ENCODE measurements around the gene PCSK9. TPM values are rescaled to one million over a fixed set of nuclear protein-coding genes. Genes with fewer than 3 reads are reported as not detected.
A peak's percentile ranks its signal among the peaks of the same experiment; 100 is the strongest.
"Not testable (repeated sequence)": the region's sequence is repeated elsewhere in the genome, so short reads cannot be mapped to it uniquely, and the experiment has no call there.

The PCSK9 gene
- total RNA-seq, 1 donor from 2014 or later: 6.8 TPM

DNA sequence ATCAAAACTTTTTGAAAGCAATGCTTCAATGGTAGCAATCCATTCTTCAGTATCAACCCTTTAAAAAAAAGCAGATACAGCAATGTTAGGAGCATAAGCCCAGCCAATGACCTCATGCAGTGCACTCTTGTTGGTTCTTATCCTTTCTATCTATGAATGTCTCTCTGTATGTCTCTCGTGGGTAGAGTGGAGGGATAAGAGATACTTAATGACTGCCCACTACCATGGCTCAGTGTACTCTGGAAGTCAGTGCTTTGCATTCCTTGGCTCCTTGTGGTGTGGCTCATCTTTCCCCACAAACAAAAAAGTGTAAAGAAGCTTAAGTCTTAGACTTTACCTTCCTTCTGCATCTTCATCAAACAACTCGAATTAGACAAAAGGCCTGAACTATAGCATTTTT is 50.3 kb downstream of the PCSK9 start:
- TF ChIP-seq, protein P1, sequence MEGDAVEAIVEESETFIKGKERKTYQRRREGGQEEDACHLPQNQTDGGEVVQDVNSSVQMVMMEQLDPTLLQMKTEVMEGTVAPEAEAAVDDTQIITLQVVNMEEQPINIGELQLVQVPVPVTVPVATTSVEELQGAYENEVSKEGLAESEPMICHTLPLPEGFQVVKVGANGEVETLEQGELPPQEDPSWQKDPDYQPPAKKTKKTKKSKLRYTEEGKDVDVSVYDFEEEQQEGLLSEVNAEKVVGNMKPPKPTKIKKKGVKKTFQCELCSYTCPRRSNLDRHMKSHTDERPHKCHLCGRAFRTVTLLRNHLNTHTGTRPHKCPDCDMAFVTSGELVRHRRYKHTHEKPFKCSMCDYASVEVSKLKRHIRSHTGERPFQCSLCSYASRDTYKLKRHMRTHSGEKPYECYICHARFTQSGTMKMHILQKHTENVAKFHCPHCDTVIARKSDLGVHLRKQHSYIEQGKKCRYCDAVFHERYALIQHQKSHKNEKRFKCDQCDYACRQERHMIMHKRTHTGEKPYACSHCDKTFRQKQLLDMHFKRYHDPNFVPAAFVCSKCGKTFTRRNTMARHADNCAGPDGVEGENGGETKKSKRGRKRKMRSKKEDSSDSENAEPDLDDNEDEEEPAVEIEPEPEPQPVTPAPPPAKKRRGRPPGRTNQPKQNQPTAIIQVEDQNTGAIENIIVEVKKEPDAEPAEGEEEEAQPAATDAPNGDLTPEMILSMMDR (IDR thresholded peaks at IDR 0.05; ENCODE audit: unreplicated experiment): no peak
- no peaks in the 10 kb centered on the region for H3K27me3 Mint-ChIP-seq (ENCODE audit: unreplicated experiment)
- no peak for DNase-seq (ENCODE audit: low spot score)
- H3K9me3 Mint-ChIP-seq (ENCODE audit: unreplicated experiment): no peaks in the 10 kb centered on the region
- peaks cover 46% of the 10 kb centered on the region for H3K36me3 Mint-ChIP-seq (ENCODE audit: low read depth, unreplicated experiment)
- peak overlapping the region; percentile 6 for H3K4me3 Mint-ChIP-seq (ENCODE audit: unreplicated experiment)
- peaks cover 5% of the 10 kb centered on the region for H3K4me1 Mint-ChIP-seq (ENCODE audit: unreplicated experiment)
- H3K27ac Mint-ChIP-seq (ENCODE audit: unreplicated experiment): no peak overlapping the region

DNA sequence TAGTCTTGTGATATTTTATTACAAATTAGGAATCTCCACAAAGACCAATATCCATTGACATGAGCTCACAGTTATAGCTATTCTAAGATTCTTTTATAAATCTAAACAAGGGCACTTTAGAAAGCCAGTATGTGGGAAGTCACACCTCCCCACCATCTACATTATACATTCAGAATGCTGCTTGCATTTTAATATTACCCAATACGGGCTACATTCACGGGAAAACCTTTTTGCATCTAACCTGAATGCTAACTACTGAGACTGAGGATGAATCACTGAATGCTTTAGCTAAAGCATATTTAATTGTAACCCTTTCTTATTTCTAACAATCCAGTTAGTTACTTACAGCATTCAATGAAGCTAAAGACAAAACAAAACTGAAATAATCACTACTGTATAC is 53.1 kb downstream of the PCSK9 start:
- no peak overlapping the region for H3K27ac Mint-ChIP-seq (ENCODE audit: unreplicated experiment)
- TF ChIP-seq, protein P1 (IDR thresholded peaks at IDR 0.05; ENCODE audit: unreplicated experiment): no peak
- no peaks in the 10 kb centered on the region for H3K27me3 Mint-ChIP-seq (ENCODE audit: unreplicated experiment)
- no peak overlapping the region for H3K4me3 Mint-ChIP-seq (ENCODE audit: unreplicated experiment)
- no peaks in the 10 kb centered on the region for H3K9me3 Mint-ChIP-seq (ENCODE audit: unreplicated experiment)
- H3K4me1 Mint-ChIP-seq (ENCODE audit: unreplicated experiment): peaks cover 5% of the 10 kb centered on the region
- peaks cover 52% of the 10 kb centered on the region for H3K36me3 Mint-ChIP-seq (ENCODE audit: low read depth, unreplicated experiment)
- no peak for DNase-seq (ENCODE audit: low spot score)

DNA sequence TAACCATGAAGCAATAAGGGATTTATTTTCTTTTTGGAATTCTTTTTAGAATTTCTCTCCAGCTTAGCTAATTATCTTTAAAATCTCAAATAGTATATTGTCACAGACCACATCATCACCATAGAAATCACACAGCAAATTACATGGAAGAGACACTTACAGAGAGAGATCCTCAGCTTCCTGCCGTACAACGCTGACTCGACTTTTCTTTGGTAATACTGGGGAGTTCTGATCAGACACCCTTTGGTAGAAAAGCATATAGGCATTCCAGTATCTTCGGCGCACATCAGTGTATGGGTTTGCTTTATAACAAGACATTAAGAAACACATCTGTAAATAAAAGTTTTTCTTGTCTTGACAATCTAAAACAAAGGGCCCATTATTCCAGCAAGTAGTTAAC is 55.7 kb downstream of the PCSK9 start:
- TF ChIP-seq, protein P1 (IDR thresholded peaks at IDR 0.05; ENCODE audit: unreplicated experiment): no peak
- DNase-seq (ENCODE audit: low spot score): no peak
- Mint-ChIP-seq H3K27ac (ENCODE audit: unreplicated experiment) (no peak overlapping the region), H3K27me3 (ENCODE audit: unreplicated experiment) (no peaks in the 10 kb centered on the region), H3K4me3 (ENCODE audit: unreplicated experiment) (no peak overlapping the region), H3K36me3 (ENCODE audit: low read depth, unreplicated experiment) (peaks cover 37% of the 10 kb centered on the region), H3K4me1 (ENCODE audit: unreplicated experiment) (no peaks in the 10 kb centered on the region), H3K9me3 (ENCODE audit: unreplicated experiment) (no peaks in the 10 kb centered on the region)

DNA sequence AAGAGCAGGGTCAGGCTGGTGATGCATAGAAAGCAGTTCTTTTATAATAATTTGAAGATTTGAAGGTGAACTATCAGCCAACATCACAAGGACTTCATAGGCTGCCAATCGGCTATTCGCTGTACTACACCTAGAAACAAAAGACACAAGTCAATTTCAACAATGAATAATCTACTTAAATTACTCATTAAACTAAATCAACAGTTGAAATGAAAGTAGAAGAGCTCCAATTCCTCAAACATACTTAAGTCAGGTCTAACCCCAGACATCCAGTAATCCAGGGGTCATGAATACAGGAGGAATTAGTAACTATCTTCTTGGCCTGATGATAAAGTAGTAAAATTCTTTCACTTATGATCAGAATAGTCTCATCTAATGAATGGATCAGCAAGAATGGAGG is 64.5 kb downstream of the PCSK9 start:
- H3K36me3 Mint-ChIP-seq (ENCODE audit: low read depth, unreplicated experiment): peaks cover 29% of the 10 kb centered on the region
- TF ChIP-seq, protein P1 (IDR thresholded peaks at IDR 0.05; ENCODE audit: unreplicated experiment): no peak
- no peaks in the 10 kb centered on the region for H3K4me1 Mint-ChIP-seq (ENCODE audit: unreplicated experiment)
- H3K4me3 Mint-ChIP-seq (ENCODE audit: unreplicated experiment): no peak overlapping the region
- no peak overlapping the region for H3K27ac Mint-ChIP-seq (ENCODE audit: unreplicated experiment)
- no peaks in the 10 kb centered on the region for H3K9me3 Mint-ChIP-seq (ENCODE audit: unreplicated experiment)
- DNase-seq (ENCODE audit: low spot score): no peak
- H3K27me3 Mint-ChIP-seq (ENCODE audit: unreplicated experiment): no peaks in the 10 kb centered on the region

DNA sequence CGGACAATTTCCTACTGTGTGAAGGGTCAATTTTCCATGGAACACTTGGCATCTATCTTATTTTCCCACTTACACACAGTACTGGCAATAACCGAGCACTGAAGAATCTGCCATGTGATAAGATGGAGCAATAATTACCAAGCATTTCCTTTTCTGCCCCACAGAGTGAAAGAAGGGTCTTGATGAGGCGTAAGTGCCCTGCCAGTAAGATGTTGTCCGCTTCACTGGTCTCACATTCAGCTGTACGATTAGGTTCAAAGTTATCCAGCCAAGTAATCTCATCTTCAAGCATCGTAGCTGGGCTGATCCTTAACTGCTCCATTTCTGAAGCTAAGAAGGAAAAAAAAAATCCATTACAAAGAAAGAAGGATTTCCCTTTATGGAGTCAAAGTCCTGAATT is 67.8 kb downstream of the PCSK9 start:
- Mint-ChIP-seq H3K36me3 (ENCODE audit: low read depth, unreplicated experiment) (peaks cover 46% of the 10 kb centered on the region), H3K4me1 (ENCODE audit: unreplicated experiment) (no peaks in the 10 kb centered on the region), H3K27me3 (ENCODE audit: unreplicated experiment) (no peaks in the 10 kb centered on the region), H3K9me3 (ENCODE audit: unreplicated experiment) (no peaks in the 10 kb centered on the region), H3K27ac (ENCODE audit: unreplicated experiment) (no peak overlapping the region), H3K4me3 (ENCODE audit: unreplicated experiment) (no peak overlapping the region)
- DNase-seq (ENCODE audit: low spot score): no peak
- TF ChIP-seq, protein P1 (IDR thresholded peaks at IDR 0.05; ENCODE audit: unreplicated experiment): no peak

DNA sequence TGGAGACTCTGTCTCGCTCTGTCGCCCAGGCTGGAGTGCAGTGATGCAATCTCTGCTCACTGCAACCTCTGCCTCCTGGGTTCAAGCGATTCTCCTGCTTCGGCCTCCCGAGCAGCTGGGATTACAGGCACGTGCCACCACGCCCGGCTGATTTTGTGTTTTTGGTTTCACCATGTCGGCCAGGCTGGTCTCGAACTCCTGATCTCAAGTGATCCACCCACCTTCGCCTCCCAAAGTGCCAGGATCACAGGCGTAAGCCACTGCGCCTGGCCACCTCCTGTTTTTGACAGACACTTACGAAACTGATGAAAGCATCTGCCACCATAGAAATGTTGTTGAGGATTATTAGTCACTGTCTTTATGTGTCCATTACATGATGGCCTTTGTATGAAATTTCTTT is 69.7 kb downstream of the PCSK9 start:
- H3K27me3 Mint-ChIP-seq (ENCODE audit: unreplicated experiment); H3K9me3 Mint-ChIP-seq (ENCODE audit: unreplicated experiment); DNase-seq (ENCODE audit: low spot score); H3K27ac Mint-ChIP-seq (ENCODE audit: unreplicated experiment); H3K4me3 Mint-ChIP-seq (ENCODE audit: unreplicated experiment); H3K4me1 Mint-ChIP-seq (ENCODE audit: unreplicated experiment): not testable (repeated sequence)
- peaks cover 58% of the 10 kb centered on the region for H3K36me3 Mint-ChIP-seq (ENCODE audit: low read depth, unreplicated experiment)
